ENCODE data around the gene GAS1.

DNA sequence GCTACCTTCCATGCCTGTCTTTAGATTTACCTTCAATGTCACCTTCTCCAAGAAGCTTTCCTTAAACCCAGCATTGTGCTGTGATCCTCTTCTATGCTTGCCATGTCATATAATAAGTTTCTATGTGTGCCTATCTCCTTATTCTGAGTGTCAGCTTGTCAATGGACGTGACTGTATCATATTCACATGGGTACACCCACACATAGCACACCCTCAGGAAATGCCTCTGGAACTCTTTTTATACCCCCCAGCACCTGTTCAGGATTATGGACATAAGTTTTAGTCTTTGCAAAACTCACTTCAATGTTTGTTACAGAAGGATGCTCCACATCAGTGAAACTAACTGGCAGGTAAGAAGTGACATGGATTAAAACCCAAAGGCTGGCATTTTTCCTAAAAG is 7.4 kb downstream of the GAS1 start:
- TF ChIP-seq, protein P1, sequence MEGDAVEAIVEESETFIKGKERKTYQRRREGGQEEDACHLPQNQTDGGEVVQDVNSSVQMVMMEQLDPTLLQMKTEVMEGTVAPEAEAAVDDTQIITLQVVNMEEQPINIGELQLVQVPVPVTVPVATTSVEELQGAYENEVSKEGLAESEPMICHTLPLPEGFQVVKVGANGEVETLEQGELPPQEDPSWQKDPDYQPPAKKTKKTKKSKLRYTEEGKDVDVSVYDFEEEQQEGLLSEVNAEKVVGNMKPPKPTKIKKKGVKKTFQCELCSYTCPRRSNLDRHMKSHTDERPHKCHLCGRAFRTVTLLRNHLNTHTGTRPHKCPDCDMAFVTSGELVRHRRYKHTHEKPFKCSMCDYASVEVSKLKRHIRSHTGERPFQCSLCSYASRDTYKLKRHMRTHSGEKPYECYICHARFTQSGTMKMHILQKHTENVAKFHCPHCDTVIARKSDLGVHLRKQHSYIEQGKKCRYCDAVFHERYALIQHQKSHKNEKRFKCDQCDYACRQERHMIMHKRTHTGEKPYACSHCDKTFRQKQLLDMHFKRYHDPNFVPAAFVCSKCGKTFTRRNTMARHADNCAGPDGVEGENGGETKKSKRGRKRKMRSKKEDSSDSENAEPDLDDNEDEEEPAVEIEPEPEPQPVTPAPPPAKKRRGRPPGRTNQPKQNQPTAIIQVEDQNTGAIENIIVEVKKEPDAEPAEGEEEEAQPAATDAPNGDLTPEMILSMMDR (conservative IDR thresholded peaks at IDR 0.05) = no peak
- no peak for TF ChIP-seq ZFX (IDR thresholded peaks at IDR 0.05)

Data from C4-2B (cell line).